C4-2B (cell line): ENCODE data around the gene AGBL1.

Experiments used
- ZFX ChIP-seq: fragments of 450-650 bp; IDR thresholded peaks from 2 replicates; pipeline ENCODE4 v1.6.1; 2017
- TF ChIP-seq, protein P1 (sequence below): fragments of 450-650 bp; conservative IDR thresholded peaks from 2 replicates; pipeline ENCODE4 v1.5.1; 2017; ENCODE audit warnings: mild to moderate bottlenecking

DNA sequence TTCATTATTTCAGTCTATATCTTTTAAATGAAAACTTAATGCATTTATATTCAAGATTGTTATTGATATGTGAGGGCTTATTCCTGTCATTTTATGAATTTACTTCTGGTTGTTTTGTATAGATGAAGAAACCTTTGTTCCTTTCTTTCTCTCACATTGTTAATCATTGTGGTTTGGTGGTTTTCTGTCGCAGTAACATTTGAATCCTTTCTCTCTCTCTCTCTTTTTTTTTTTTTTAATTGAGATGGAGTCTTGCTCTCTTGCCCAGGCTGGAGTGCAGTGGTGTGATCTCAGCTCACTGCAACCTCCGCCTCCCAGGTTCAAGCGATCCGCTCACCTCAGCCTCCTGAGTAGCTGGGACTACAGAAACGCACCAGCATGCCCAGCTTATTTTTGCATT, 22.1 kb downstream of the AGBL1 start:
- TF ChIP-seq, protein P1, sequence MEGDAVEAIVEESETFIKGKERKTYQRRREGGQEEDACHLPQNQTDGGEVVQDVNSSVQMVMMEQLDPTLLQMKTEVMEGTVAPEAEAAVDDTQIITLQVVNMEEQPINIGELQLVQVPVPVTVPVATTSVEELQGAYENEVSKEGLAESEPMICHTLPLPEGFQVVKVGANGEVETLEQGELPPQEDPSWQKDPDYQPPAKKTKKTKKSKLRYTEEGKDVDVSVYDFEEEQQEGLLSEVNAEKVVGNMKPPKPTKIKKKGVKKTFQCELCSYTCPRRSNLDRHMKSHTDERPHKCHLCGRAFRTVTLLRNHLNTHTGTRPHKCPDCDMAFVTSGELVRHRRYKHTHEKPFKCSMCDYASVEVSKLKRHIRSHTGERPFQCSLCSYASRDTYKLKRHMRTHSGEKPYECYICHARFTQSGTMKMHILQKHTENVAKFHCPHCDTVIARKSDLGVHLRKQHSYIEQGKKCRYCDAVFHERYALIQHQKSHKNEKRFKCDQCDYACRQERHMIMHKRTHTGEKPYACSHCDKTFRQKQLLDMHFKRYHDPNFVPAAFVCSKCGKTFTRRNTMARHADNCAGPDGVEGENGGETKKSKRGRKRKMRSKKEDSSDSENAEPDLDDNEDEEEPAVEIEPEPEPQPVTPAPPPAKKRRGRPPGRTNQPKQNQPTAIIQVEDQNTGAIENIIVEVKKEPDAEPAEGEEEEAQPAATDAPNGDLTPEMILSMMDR: no peak
- no peak for TF ChIP-seq ZFX
